HepG2 (cell line): Measurements from ENCODE around the gene HNF1B. TPM values are rescaled to one million over a fixed set of nuclear protein-coding genes. Genes with fewer than 3 reads are reported as not detected.

Experiments
- BCL6 ChIP-seq: IDR thresholded peaks from 2 replicates; pipeline ENCODE4 v1.6.1; 2016; ENCODE audit warnings: missing genetic modification reagents, missing compliant biosample characterization
- MED13 ChIP-seq: sonication (generic); formaldehyde crosslinking; IDR thresholded peaks from 2 replicates; pipeline ENCODE4 v1.5.0; 2020; ENCODE audit warnings: missing genetic modification reagents
- RBM22 ChIP-seq: fragments of 200-400 bp; formaldehyde crosslinking; optimal IDR thresholded peaks from 2 replicates; pipeline ENCODE3; 2017; ENCODE audit warnings: mild to moderate bottlenecking, low read length, moderate library complexity
- SP1 ChIP-seq, 2 experiments: fragments of 450-650 bp in 1 of 2; sonication (generic) in 1 of 2; formaldehyde crosslinking in 1 of 2; IDR thresholded peaks; 2 replicates each; pipeline versions ENCODE4 v1.4.0 to v1.6.1; 2016 to 2020; ENCODE audit warnings: missing genetic modification reagents in 1 of 2
- TAF1 ChIP-seq: sonication (generic); formaldehyde crosslinking; IDR thresholded peaks from 2 replicates; pipeline ENCODE4 v1.4.0; 2020; ENCODE audit warnings: missing genetic modification reagents
- ZIK1 ChIP-seq: sonication (generic); formaldehyde crosslinking; IDR thresholded peaks from 2 replicates; pipeline ENCODE4 v1.5.0; 2020; ENCODE audit warnings: mild to moderate bottlenecking, low read depth, missing genetic modification reagents, borderline replicate concordance
- ZNF253 ChIP-seq: sonication (generic); formaldehyde crosslinking; IDR thresholded peaks from 2 replicates; pipeline ENCODE4 v1.8.0; 2022; ENCODE audit warnings: mild to moderate bottlenecking, missing genetic modification reagents, borderline replicate concordance
- ZNF598 ChIP-seq: sonication (generic); formaldehyde crosslinking; IDR thresholded peaks from 2 replicates; pipeline ENCODE4 v1.5.1; 2020; ENCODE audit warnings: mild to moderate bottlenecking, missing genetic modification reagents, borderline replicate concordance
- ZNF746 ChIP-seq: sonication (generic); formaldehyde crosslinking; IDR thresholded peaks from 2 replicates; pipeline ENCODE4 v1.8.0; 2022; ENCODE audit warnings: mild to moderate bottlenecking, missing genetic modification reagents
- ZSCAN31 ChIP-seq: sonication (generic); formaldehyde crosslinking; IDR thresholded peaks from 2 replicates; pipeline ENCODE4 v1.5.0; 2020; ENCODE audit warnings: low read depth, mild to moderate bottlenecking, missing genetic modification reagents
- polyA plus RNA-seq, 8 experiments: library from polyadenylated mRNA; depleted of rRNA in 3 of 8; stranded (reverse) in 7 of 8; unstranded in 1 of 8; fragments of >200 nt; fragmentation: Illumina TruSeq in 4 of 8; extraction: Trizol in 4 of 8; gene quantifications; 2 replicates each; pipeline versions ENCODE4 v1.2.1 to v1.2.3, GENCODE V29; 2011 to 2016; ENCODE audit warnings: low read depth in 4 of 8, missing spikeins in 1 of 8, mixed read lengths in 1 of 8; ENCODE audit not compliant: insufficient read depth in 1 of 8
- total RNA-seq, 5 experiments: library from RNA; depleted of rRNA; stranded (reverse); fragments of >200 nt; fragmentation: Illumina TruSeq; extraction: Trizol; gene quantifications; 2 replicates each; pipeline ENCODE4 v1.2.3, GENCODE V29; 2016; ENCODE audit warnings: low read depth in 1 of 5
- TF ChIP-seq, protein P1 (sequence below), 2 experiments: sonication (generic) in 1 of 2; formaldehyde crosslinking in 1 of 2; IDR thresholded peaks; 2 replicates each; pipeline versions ENCODE4 v1.6.1 to v1.9.0; 2014 to 2022; ENCODE audit warnings: antibody characterized with exemption in 1 of 2, borderline replicate concordance in 1 of 2, inconsistent platforms in 1 of 2, low read depth in 1 of 2, missing genetic modification reagents in 1 of 2
- TF ChIP-seq, protein P2 (sequence below): sonication (generic); formaldehyde crosslinking; IDR thresholded peaks from 2 replicates; pipeline ENCODE4 v1.4.0; 2020; ENCODE audit warnings: missing genetic modification reagents
- TF ChIP-seq, protein P3 (sequence below): sonication (generic); formaldehyde crosslinking; IDR thresholded peaks from 2 replicates; pipeline ENCODE4 v1.8.1; 2023; ENCODE audit warnings: missing genetic modification reagents, inconsistent platforms, borderline replicate concordance
- TF ChIP-seq, protein P4 (sequence below): sonication (generic); formaldehyde crosslinking; IDR thresholded peaks from 2 replicates; pipeline ENCODE4 v1.8.1; 2023; ENCODE audit warnings: mild to moderate bottlenecking, moderate library complexity, missing genetic modification reagents

The HNF1B gene
- total and polyA plus RNA-seq, 2 of the 13 experiments (the other 11 are each of a cell fraction or from before 2014, with no cell fraction given): 1.9 to 5.3 TPM

DNA sequence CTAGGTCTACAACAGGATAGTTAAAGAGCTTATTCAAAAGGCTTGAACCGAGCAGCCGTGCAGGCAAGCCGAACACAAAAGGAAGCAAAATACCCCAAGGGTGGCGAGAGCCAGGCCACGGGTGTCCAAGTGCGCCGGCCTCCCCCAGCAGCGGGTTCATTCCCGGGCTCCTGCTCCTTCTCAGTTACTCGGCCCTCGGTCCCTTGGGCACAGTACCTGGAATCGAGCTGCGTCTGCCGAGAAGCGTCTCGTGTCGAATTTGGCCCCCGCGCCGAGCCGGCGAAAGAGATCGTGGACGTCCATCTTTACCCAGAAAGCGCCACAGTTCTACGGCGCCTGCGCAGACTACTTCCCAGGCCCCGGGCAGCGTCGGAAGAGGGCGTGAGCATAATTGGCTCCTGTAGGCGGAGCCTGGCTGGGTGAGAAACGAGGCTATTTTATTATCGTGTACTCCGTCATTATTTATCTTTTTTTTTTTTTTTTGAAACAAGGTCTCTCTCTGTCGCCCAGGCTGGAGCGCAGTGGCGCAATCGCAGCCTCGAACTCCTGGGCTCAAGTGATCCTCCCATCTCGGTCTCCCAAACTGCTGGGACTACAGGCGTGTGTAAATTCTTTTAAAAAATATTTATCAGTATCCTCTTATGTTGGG lies 101.6 kb downstream of the HNF1B start, which contains the start of gene DDX52 (continued):
- TF ChIP-seq SP1 (IDR thresholded peaks at IDR 0.05) (no peak), SP1 (CRISPR knock-in tag; IDR thresholded peaks at IDR 0.05) (0 out of 2 replicates have a peak, but pooled peaks have one; percentile 15), ZSCAN31 (CRISPR knock-in tag) (no peak), RBM22 (no peak), ZNF746 (CRISPR knock-in tag) (peak; percentile 50; the same call in 1 of the 2 replicates), MED13 (CRISPR knock-in tag) (0 out of 2 replicates have a peak, but pooled peaks have one; percentile 38), TAF1 (CRISPR knock-in tag) (peak; percentile 74), ZIK1 (CRISPR knock-in tag) (0 out of 2 replicates have a peak, but pooled peaks have one; percentile 55), ZNF598 (CRISPR knock-in tag) (peak; percentile 67; the same call in 1 of the 2 replicates), BCL6 (CRISPR knock-in tag) (no peak), ZNF253 (no peak)
- TF ChIP-seq, protein P1, sequence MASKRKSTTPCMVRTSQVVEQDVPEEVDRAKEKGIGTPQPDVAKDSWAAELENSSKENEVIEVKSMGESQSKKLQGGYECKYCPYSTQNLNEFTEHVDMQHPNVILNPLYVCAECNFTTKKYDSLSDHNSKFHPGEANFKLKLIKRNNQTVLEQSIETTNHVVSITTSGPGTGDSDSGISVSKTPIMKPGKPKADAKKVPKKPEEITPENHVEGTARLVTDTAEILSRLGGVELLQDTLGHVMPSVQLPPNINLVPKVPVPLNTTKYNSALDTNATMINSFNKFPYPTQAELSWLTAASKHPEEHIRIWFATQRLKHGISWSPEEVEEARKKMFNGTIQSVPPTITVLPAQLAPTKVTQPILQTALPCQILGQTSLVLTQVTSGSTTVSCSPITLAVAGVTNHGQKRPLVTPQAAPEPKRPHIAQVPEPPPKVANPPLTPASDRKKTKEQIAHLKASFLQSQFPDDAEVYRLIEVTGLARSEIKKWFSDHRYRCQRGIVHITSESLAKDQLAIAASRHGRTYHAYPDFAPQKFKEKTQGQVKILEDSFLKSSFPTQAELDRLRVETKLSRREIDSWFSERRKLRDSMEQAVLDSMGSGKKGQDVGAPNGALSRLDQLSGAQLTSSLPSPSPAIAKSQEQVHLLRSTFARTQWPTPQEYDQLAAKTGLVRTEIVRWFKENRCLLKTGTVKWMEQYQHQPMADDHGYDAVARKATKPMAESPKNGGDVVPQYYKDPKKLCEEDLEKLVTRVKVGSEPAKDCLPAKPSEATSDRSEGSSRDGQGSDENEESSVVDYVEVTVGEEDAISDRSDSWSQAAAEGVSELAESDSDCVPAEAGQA (IDR thresholded peaks at IDR 0.05; ENCODE audit: low read depth): no peak
- TF ChIP-seq, protein P1 (CRISPR knock-in tag; IDR thresholded peaks at IDR 0.05; ENCODE audit: borderline replicate concordance): peak; percentile 81
- TF ChIP-seq, protein P2, sequence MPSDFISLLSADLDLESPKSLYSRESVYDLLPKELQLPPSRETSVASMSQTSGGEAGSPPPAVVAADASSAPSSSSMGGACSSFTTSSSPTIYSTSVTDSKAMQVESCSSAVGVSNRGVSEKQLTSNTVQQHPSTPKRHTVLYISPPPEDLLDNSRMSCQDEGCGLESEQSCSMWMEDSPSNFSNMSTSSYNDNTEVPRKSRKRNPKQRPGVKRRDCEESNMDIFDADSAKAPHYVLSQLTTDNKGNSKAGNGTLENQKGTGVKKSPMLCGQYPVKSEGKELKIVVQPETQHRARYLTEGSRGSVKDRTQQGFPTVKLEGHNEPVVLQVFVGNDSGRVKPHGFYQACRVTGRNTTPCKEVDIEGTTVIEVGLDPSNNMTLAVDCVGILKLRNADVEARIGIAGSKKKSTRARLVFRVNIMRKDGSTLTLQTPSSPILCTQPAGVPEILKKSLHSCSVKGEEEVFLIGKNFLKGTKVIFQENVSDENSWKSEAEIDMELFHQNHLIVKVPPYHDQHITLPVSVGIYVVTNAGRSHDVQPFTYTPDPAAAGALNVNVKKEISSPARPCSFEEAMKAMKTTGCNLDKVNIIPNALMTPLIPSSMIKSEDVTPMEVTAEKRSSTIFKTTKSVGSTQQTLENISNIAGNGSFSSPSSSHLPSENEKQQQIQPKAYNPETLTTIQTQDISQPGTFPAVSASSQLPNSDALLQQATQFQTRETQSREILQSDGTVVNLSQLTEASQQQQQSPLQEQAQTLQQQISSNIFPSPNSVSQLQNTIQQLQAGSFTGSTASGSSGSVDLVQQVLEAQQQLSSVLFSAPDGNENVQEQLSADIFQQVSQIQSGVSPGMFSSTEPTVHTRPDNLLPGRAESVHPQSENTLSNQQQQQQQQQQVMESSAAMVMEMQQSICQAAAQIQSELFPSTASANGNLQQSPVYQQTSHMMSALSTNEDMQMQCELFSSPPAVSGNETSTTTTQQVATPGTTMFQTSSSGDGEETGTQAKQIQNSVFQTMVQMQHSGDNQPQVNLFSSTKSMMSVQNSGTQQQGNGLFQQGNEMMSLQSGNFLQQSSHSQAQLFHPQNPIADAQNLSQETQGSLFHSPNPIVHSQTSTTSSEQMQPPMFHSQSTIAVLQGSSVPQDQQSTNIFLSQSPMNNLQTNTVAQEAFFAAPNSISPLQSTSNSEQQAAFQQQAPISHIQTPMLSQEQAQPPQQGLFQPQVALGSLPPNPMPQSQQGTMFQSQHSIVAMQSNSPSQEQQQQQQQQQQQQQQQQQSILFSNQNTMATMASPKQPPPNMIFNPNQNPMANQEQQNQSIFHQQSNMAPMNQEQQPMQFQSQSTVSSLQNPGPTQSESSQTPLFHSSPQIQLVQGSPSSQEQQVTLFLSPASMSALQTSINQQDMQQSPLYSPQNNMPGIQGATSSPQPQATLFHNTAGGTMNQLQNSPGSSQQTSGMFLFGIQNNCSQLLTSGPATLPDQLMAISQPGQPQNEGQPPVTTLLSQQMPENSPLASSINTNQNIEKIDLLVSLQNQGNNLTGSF: peak; percentile 56; the same call in 1 of the 2 replicates
- TF ChIP-seq, protein P3, sequence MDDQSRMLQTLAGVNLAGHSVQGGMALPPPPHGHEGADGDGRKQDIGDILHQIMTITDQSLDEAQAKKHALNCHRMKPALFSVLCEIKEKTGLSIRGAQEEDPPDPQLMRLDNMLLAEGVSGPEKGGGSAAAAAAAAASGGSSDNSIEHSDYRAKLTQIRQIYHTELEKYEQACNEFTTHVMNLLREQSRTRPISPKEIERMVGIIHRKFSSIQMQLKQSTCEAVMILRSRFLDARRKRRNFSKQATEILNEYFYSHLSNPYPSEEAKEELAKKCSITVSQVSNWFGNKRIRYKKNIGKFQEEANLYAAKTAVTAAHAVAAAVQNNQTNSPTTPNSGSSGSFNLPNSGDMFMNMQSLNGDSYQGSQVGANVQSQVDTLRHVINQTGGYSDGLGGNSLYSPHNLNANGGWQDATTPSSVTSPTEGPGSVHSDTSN (CRISPR knock-in tag): peak; percentile 27; the same call in 1 of the 2 replicates
- TF ChIP-seq, protein P4, sequence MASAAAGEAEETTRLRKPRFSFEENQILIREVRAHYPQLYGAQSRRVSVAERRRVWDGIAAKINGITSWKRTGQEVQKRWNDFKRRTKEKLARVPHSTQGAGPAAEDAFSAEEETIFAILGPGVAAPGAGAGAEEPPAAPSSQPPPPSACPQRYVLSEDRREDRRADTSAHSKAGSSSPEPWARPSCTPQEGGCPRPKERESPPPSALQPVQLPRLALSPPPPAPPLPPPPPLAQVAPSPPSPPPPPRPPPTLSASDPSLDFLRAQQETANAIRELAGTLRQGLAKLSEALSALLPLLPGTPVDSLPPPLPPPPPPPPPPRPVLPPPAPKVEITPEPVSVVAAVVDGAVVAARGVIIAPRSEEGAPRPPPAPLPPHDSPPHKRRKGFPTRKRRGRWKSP (CRISPR knock-in tag): peak; percentile 38; the same call in 1 of the 2 replicates
